ENCODE measurements around the gene B9D2.

B9D2 gene

DNA sequence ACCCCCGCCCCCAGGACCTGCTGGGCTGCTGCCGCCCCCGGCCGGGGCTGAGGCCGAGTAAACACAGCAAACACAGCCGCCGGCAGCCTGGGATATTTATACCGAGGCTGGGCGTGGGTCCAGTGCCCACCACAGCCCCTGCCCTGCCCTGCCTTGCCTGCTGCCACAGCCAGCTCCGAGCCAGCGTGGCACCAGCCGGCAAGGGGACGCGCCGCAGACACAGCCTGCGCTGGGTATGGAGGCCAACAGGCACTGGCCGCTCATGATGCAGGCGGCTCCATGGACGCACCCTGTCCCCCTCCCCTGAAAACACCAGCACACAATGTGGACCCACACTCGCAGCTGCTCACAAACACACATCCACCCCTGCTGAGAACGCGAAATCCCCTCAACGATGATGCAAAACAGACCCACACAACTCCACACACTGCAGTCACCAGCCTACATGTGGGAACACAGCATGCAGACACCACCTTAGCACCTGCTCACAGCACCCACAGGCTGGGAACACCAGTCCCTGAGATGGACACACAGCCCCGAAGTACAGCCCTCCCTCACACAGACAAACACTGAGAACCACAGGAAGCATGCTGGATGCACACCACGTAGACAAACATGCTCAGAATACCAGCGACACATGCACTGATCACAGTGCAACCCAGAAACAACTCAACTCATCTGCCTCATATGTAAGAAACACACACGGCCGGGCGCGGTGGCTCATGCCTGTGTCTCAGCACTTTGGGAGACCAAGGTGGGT lies 37.8 kb downstream of the B9D2 start:
- DNase-seq = no peak

DNA sequence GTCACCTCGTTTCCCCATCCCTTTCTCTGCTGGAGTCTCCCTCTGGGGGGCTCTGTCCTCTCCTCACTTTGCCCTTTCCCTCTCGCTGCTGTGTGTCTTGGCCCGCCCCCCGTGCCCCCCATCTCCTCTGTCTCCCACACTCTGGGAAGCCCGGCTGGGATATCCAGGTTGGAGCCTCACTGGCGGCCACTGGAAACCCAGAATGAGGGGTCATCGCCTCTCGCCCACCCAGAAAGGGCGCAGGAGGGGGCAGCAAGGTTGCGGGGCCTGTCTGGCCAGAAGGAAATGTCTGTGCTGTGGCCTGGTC lies 38.4 kb downstream of the B9D2 start:
- no peak for DNase-seq

DNA sequence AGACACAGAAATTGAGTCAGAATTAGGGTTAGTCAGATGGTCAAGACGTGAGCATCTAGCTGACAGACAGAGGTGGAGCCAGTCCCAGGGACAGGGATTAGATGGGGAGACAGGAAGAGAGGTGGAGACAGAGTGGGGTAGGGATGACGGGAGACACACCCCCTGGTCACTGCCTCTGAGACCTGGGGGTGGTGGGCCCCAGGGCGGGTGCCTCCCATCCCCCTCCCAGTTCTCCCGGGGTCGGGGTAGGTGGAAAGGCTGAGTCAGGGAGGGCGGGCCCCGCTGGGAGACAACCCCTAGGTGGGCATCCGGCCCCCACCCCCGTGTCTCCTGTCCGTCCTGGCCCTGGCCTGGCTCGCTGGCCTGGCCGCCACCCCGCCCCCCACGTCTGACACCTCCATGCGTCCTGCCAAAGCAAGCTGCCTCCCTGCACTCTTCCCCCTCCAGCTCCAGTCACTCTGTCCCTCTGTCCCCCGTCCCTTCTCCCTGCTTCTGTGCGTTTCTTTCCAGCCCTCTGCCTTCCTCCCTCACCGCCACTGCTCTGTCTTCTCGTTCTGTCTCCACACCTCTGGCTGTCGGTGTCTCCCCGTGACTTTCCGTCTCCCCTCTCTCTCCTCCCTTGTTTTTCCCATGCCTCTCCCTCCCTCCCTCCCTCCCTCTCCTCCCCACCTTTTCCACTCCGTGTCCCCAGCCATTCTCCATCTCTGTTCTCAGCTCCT lies 38.9 kb downstream of the B9D2 start:
- no peak for DNase-seq

DNA sequence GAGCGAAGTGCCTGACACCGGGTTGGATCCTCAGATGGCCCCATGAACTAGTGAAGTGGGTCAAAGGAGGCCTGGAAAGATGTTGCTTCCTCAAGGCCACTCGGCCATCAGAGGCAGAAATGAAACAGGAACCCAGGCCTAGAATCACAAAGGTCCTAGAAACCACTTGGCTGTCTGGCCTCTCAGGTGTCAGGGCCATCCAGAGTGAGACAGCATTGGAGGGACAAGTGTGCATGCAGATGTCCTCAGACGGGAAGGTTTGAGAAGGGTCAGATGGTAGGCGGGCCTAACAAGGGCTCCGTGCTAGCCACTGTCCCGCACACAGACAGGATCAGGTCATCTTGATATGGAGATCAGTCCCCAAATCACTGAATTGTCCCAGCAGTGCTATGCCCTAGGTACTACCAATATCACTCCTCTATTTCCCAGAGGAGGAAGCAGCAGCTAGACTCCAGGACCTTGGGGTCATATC lies 39.7 kb downstream of the B9D2 start:
- DNase-seq = no peak

DNA sequence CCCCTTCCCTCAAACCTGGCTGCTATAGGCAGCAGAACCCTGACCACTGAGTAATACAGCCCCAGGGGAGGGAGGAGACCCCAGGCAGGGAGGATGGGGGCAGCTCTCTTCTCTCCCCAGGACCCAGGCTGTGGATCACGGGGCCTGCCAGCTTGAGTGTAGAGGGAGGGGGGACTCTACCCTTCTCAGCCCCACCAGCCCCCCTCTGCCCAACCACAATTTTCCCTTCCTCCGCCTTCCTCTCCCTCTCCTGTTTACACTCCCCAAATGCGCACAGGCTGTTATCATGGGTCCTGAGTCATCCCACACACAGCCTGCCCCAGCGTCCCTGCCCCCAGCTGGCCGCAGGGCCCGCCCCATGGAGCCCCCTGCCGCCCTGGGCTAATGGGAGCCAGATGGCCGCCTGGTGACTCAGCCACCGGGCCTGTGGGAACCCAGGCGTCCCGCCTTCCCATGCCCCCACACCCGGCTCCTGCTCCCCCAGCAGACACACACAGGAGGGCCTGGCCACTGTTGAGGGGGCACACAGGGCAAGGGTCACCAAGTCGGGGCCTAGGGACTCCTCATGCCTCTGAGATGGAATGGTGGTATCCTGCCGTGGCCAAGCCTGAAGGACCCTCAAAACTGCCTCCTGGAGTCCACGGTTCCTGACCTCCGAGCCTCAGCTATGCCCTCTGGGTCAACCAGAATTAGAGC lies 40.4 kb downstream of the B9D2 start:
- peak in 1 of 2 donors; percentile 93 for DNase-seq

DNA sequence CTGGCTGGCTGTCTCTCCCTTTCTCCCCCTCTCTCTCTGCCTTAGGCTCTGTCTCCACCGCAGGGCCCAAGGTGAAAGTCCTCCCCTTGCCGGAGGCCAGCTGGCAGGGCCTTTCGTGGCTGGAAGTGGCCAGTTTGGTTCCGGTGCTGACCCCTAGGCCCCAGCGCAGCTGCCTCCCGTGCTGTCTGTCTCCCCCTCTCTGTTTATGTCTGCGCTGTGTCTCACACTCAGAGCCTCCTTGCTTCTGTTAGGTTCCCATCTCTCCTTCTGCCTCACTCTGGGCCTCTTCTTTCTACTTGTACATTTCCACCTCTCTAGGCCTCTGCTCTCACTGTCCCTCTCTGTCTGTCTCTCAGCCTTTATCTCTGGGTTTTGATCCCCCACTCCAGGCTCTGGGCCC lies 40.9 kb downstream of the B9D2 start:
- DNase-seq = no peak

DNA sequence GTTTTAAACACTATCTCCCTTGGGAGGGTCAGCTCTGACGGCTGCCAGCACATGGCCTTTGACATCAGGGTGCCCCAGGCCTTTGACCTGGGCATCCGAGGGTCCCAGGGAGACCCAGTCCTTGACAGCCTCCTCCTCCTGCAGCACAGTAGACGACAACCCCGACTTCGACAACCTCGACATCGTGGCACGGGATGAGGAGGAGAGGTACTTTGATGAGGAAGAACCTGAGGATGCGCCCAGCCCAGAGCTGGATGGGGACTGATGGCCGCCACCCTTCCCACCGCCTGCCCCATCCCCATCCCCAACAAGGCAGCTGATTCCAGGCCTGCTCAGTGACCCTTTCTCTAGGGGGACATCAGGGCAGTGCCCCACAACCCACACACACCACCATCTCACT lies 41.5 kb downstream of the B9D2 start:
- DNase-seq = no peak

DNA sequence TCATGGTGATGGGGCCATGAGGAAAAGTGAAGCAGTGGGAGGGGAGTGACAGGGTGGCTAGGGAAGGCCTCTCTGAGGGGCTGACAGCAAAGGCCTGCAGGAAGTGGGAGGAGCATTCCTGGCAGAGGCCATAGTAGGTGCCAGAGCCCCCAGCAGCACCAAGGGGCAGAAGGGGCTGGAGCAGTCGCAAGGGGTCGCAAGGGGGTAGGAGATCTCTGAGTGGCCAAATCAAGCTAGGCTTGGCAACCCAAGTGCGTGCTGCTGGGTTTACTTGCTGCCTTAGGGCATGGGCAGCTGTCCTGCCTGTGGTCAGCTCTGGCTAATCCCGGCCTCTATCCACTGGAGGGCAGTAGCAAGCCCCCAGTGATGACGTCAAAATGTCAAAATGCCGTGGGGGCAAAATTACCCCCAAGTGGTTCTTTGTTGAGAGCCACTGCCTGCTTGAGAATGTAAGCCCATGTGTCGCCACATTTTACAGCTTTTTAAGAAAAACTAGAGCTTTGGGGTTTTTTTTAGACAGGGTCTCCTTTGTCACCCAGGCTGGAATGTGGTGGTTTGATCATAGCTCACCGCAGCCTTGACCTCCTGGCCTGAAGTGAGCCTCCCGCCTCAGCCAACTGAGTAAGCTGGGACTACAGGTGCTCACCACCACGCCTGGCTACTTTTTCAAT lies 42.2 kb downstream of the B9D2 start:
- DNase-seq = no peak

DNA sequence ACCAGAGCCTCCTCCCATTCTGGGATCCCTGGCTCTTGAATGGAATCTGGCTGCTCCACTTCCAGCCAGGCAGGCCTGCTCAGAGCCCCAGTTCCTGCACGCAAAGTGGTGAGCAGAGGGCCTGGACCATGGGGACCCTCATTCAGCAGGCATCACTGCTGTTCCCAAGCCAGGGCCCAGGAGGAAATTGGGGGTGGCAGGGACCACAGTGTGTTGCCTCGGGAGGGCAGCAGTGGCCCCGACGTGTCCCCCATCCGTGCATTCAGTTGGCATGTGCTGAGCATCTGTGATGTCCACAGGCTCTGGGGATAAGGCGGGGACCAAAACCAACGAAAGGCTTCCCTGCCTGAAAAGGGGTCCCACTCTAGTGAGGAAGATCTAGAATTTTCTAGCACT lies 42.7 kb downstream of the B9D2 start:
- DNase-seq = no peak

DNA sequence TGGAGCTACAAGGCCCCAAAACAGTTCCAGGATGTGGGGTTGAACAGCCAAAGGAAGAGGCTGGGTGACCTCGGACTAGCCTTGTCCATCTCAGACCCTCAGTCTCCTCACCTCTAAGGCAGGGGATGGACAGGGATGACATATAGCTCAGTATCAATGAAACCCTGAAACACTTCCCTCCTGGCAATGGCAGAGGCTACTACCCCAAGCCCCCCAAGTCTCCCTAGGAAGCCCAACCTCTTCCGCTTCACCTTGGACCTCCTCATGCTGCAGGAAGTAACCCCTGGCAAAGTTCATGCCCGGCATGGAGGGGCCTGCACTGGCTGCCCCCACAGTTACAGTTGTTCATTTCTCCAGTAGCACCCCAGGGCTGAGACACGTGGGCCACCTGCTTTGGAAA lies 43.4 kb downstream of the B9D2 start:
- no peak for DNase-seq

DNA sequence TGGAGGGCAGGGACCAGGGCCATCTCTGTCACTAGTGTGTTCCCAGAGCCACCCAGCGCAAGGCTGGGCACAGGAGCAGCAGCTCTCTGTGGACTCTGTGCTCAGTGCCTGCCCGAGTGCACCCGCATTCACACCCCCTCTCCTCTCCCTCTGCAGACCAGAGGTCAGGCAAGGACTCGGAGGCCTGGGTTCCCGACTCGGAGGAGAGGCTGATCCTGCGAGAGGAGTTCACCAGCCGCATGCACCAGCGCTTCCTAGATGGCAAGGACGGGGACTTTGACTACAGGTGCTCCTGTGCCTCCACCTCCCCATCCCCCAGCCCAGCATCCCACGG lies 43.8 kb downstream of the B9D2 start:
- no peak for DNase-seq

DNA sequence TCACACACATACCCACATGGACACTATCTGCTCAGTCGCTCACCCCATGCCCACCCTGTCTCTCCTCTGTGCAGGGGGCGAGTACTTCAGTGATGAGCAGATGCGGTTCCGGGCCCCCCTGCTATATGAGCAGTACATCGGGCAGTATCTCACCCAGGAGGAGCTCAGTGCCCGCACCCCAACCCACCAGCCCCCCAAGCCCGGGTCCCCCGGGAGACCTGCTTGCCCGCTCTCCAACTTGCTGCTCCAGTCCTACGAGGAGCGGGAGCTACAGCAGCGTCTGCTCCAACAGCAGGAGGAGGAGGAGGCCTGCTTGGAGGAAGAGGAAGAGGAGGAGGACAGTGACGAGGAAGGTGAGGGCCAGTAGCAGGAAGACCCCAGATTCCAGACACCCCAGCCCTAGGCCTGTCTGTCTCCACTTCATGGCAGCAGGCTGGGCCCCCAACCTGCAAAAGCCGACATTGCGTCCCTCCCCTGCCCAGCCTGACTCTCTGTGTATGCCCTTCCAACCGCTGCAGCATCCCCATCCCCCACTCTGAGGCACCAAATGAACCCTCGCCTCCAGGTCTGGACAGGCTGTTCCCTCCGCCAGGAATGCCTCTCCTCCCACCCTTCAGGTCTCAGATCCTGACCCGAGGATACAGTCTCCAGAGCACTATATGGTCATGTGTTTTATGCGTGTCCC lies 44.3 kb downstream of the B9D2 start:
- no peak for DNase-seq

DNA sequence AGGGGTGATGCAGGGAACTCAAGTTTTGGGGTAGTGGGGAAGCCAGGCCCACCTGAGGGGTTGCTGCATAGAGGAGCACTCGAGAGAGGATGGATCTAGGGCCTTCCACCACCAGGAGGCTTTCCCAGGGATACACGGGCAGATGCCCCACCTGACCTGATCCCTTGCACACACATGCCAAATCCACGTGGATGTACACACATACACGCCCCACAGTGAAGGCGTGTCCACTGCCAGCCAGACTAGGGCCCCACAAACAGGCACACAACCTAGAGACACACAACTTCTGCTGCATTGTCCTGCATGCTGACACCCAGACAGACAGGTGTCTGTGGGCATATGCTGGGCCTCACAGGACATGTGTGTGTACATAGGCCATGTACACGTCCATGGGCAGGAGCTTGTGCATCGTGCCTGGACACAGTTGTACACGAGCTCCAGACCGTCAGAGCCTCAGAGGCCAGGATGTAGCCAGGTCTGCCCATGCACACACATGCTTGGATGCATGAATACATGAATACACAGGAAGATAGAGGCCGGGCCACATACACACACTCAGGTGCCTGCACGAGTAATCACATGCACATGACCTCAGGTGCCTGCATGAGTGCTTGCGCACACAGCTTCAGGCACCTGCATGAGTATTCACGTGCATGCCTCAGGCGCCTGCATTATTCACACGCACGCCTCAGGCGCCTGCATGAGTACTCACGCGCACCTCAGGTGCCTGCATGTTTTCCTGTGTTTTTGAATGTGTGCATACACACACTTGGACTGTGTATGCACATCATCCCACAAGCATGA lies 45.1 kb downstream of the B9D2 start:
- no peak for DNase-seq

DNA sequence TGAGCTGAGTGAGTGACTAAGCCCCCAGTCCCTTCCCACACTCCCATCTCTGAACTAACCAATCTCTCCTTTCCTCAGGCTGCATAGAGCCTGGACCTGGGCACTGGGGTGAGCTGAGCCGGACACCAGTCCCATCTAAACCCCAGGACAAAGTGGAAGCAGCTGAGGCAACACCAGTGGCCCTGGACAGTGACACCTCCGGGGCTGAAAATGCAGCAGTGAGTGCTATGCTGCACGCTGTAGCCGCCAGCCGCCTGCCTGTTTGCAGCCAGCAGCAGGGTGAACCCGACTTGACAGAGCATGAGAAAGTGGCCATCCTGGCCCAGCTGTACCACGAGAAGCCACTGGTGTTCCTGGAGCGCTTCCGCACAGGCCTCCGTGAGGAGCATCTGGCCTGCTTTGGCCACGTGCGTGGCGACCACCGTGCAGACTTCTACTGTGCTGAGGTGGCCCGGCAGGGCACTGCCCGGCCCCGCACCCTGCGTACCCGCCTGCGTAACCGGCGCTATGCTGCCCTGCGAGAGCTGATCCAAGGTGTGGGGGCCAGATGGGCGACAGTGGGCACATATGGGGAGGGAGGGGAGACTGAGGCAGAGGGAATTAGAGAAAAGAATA lies 47.5 kb downstream of the B9D2 start:
- DNase-seq = no peak

DNA sequence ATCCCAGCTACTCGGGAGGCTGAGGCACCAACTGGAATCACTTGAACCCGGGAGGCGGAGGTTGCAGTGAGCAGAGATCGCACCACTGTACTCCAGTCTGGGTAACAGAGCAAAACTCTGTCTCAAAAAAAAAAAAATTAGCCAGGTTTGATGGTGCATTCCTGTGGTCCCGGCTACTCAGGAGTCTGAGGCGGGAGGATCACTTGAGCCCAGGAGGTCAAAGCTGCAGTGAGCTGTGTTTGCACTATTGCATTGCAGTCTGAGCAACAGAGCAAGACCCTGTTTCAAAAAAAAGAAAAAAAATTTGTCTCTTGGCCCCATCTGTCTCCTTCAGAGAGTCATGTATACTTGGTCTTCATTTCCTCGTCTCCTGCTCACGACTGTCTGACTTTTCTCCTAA lies 52.3 kb downstream of the B9D2 start:
- no peak for DNase-seq

DNA sequence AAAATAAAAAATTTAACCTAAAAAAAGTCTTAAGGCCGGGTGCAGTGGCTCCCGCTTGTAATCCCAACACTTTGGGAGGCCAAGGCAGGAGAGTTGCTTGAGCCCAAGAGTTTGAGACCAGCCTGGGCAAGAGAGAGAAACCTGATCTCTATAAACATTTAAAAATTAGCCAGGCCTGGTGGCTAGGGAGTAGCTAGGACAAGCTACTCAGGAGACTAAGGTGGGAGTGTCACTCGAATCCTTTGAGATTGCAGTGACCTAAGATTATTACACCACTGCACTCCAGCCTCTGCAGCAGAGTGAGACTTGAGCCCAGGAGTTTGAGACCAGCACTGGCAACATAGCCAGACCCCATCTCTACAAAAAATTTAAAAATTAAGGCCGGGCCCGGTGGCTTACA lies 52.9 kb downstream of the B9D2 start:
- DNase-seq = no peak

DNA sequence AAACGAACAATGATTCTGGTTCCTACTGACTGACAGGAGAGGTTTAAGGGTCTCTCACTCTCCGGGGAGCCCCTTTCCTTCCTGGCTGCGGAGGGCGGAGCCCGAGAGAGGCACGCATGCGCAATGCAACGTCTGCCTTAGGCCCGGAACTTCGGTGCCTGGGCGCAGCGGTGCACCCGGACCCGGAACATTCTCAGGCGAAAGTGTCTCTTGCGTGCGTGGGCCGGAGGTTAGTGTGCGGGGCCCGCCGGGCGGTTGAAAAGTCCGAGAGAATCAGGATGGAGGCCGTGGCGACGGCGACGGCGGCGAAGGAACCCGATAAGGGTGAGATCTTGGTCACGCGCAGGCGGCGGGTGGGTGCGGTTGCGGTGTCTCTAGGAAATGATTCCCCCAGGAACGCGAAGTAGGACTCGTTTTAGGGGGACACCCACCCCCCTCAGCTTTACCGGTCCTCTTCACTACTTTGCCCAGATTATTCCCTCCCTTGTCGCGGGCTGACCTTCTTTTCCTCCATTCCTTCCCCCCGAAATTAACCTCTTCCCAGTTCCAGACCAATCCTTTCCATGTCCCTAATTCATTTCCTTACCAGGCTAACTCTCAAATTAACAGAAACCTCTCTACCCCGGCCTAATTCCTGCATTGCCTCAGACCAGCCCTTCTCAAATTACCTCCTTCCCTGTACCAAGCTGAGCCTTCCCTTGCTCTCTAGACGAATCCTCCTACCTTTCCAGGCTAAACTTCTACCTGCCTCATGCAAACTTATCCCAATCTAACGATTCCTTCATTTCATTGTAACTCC lies 53.7 kb downstream of the B9D2 start, which contains the start of gene CCDC97:
Gene CCDC97, plus strand, starts transcription at position 140 of the 799 bp plus-strand sequence. Its CDS starts 139 bp downstream, at position 279.
- peak; percentile 77 to 88 for DNase-seq

DNA sequence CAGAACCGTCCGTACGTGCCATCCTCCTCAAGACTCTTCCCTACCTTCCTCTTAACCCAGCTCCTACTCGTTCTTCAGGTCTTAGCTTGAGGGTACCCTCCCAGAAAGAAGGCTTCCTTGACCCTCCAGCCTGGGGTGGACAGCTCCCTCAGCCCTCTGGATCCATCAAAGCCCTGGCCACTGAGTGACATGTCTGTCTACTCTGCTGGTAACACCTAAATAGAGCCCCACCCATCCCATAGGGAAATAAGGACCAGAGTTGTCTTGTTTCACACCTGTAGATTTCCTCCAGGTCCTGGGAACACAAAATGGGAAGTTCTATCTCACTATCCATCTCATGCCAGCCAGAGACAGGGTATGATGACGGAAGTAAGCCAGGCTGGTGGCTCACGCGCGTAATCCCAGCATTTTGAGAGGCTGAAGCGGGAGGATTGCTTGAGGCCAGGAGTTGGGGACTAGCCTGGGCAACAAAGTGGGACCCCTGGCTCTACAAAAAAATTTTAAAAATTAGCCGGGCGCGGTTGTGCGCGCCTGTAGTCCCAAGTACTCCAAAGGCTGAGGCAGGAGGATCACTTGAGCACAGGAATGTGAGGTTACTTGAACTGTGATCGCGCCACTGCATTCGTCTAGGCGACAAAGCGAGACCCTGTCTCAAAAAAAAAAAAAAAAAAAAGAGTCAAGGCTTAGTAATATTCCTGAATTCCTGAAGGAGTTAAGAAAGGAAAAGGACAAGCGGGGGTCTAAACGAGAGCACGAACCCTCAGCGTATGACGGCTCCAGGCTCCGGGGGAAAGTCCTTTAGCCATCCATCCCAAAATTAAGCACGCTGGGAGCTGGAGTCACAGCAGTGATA lies 54.5 kb downstream of the B9D2 start:
- peak in 1 of 2 donors; percentile 36 for DNase-seq

DNA sequence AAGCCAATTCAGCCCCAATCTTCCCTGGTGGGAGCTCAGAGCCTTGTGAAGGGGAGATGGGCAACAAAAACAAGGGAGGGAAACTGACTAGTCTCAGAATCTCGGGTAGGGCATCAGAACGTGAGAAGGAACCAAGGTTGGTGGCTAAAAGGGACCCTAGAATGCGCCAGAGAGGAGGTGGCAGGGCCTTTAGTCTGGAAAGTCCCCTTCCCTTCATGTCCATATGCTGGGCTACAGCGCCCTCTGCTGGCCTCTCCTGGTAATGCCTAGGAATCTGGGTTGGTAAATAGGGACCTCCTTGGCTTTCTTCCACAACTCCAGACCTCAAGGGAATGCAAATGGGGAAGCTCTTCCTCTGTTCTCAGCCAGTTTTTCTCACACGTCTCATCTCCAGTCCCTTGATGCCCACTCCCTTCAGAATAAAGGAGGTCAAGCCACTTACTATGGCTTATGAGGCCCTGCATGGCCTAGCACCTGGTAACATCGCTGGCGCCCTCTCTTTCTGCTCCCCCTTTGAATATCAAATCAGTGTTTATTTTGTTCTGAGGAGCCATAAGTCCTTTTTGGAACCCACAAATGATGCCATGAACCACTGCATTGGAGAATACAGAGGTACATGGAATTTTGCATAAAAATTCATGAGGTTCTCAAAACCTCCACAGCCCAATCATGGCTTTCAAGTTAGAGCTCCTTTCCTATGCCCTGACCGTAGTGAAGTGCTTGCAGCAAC lies 55.3 kb downstream of the B9D2 start:
- peak; percentile 81 to 86 for DNase-seq
